GM12892 (cell line): ENCODE data around the gene C15orf61.

Experiments
- POLR2A ChIP-seq: IDR thresholded peaks from 2 replicates; pipeline ENCODE4 v1.6.1; 2011; ENCODE audit warnings: low read depth, low read length, control low read depth
- POLR2AphosphoS5 ChIP-seq: IDR thresholded peaks from 2 replicates; pipeline ENCODE4 v1.6.1; 2011; ENCODE audit warnings: low read depth, low read length, control low read depth

DNA sequence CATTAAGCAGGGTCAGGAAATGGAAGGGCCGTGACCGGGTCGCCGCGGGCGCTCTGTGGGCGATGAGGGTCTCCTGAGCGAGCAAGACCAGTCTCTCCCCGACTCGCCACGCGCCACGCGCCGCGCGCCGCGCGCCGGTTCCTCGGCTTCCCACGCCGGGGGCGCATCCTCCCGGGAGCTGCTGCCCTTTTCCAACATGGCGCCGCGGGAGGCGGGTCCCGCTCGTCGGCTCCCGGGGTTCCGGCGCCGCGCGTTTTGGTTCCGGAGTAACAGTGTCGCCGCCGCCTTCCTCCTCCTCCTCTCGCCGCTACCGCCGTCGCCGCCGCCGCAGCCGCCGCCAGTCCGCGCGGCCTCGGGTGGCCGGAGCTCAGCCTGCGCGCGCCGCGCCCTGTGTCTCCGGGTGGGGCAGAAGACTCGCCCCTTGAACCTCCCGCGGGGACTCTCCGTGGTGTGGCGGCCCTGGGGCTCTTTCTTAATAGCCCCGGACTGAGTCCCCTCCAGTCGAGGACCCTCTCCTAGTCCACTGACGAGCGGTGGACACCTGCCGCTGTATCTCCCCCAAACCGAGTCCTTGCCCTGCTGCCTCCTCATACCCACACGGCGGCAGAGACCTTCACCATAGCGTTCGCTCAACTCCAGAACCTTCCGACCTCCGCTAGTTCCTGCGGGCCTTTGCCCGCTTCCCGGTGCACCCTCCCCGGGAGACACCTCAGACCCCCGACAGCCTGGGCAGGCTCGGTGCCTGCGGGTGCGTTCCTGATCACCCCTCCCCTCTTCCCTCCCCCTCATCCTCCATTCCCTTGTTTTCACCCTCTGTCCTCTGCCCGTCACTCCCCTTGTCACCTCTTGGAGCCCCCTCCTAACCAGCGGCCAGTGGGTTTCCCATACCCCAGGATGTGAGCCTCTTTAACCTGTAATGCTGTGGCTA is 21.8 kb downstream of the C15orf61 start, which contains the start of gene MAP2K5:
- TF ChIP-seq POLR2A (peak; percentile 72; the same call in 1 of the 2 replicates), POLR2AphosphoS5 (no peak)
